AG09309 (cell line): ENCODE data around the gene KCNH3.
A peak's percentile ranks its signal among the peaks of the same experiment; 100 is the strongest.

Experiments used
- DNase-seq: peaks from one replicate; pipeline ENCODE4 v3.0.0-alpha.2; 2010; ENCODE audit warnings: low read depth
- H3K4me3 ChIP-seq: 2 replicates; pipeline ENCODE4 v1.5.1; 2011; ENCODE audit warnings: mild to moderate bottlenecking, low read depth, low read length, moderate library complexity; ENCODE audit not compliant: control insufficient read depth
- CTCF ChIP-seq: IDR thresholded peaks from 2 replicates; pipeline ENCODE4 v1.5.1; 2011; ENCODE audit warnings: mild to moderate bottlenecking, low read depth, low read length, inconsistent platforms; ENCODE audit not compliant: insufficient read depth, control insufficient read depth; ENCODE audit errors: missing control alignments

KCNH3 gene

GRCh38 chr12:49554266-49554665, 15.4 kb downstream of the KCNH3 start:
- DNase-seq = no peak
- no peak overlapping the region for H3K4me3 ChIP-seq
- TF ChIP-seq CTCF = no peak

GRCh38 chr12:49555631-49556390, 17.0 kb downstream of the KCNH3 start:
- no peak for TF ChIP-seq CTCF
- DNase-seq = no peak
- no peak overlapping the region for H3K4me3 ChIP-seq

GRCh38 chr12:49556391-49557186, 17.8 kb downstream of the KCNH3 start:
- DNase-seq = no peak
- TF ChIP-seq CTCF = no peak
- no peak overlapping the region for H3K4me3 ChIP-seq

GRCh38 chr12:49557187-49557916, 18.5 kb downstream of the KCNH3 start:
- no peak for DNase-seq
- TF ChIP-seq CTCF = no peak
- no peak overlapping the region for H3K4me3 ChIP-seq

GRCh38 chr12:49557917-49558215, 19.0 kb downstream of the KCNH3 start:
- peak; percentile 27 for TF ChIP-seq CTCF
- no peak overlapping the region for H3K4me3 ChIP-seq
- no peak for DNase-seq

- DNase-seq = no peak
- TF ChIP-seq CTCF = no peak
- no peak overlapping the region for H3K4me3 ChIP-seq
Measured at GRCh38 chr12:49558526-49558925, 19.7 kb downstream of the KCNH3 start.
